Effector CD8-positive, alpha-beta T cell (primary cell): Measurements from ENCODE around the gene CCDC180.
"Not testable (repeated sequence)": the region's sequence is repeated elsewhere in the genome, so short reads cannot be mapped to it uniquely, and the experiment has no call there.

ENCODE experiments used
- DNase-seq: peaks from one replicate; lab custom pipeline; 2025; lab: John Stamatoyannopoulos, UW

CCDC180 gene

GRCh38 chr9:97311798-97312500, 4.5 kb downstream of the CCDC180 start:
- DNase-seq = no peak

GRCh38 chr9:97312556-97312955, 5.1 kb downstream of the CCDC180 start:
- no peak for DNase-seq

- no peak for DNase-seq
Observed at GRCh38 chr9:97313243-97313642, 5.8 kb downstream of the CCDC180 start.

DNA sequence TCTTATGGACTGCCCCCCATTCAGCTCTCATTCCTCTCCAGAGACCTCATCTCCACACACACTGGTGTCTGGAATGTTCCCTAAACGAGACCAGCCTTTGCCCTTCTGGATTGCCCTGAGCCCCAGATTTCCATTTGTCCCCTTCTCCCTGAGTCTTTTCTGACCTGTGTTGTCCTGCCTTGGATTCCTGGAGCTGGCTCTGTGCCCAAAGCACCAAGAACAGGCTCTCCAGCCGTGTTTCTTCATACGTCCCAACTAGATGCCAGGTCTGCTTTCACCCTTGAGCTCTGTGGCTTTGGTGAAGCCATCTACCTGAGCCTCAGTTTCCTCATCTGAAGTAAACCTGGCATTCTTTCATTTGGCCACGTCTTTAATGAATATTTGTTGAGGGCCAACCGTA, 6.3 kb downstream of the CCDC180 start:
- no peak for DNase-seq

DNA sequence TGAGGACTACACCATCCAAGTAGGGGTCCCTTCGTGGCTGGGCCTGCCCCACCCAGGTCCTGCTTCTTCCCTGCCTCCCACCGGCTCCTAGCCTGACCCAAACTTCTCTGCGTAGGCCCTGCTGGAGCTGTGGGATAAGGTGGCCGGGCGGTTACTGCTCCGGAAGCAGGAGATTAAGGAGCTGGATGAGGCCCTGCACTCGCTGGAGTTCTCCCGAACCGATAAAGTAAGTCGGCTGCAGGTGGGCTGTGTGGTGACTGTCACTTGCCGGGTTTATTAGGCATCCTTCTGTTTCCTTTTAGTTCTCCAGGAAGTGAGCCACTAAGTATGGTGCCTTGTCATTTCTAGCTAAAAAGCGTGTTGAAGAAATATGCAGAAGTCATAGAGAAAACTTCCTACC, 7.0 kb downstream of the CCDC180 start:
- DNase-seq = no peak

DNA sequence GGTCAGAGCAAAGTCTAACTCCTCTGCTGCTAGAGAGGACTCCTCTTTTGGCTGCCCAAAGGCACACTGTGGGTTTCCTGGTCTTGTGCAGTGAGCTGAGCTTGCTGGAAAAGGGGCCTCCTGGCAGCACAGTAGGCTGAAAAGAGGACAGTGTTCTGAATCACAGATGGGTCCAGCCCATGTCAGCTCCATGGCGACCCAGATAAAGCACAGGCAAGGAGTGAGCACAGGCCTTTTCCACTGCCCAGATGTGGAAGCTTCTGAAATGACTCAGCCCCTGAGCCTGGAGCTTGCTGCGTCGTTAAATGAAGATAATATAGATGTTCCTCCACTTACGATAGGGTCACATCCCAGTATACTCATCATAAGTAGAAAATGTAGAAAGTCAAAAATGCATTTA, 8.1 kb downstream of the CCDC180 start:
- no peak for DNase-seq

DNA sequence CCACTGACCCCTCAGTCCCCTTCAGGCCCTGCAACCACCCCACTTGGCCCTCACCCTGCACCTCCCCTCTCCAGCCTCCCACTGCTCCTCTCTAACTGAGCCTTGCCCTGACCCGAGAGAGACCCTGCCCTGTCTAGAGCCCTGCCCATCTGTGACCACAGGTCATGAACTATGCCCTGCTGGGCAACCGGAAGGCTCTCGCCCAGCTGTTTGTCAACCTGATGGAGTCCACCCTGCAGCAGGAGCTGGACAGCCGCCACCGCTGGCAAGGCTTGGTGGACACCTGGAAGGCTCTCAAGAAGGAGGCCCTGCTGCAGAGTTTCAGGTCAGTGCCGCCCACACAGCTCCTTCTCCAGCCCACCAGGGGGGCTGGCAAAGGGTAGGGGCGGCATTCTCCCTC, 9.4 kb downstream of the CCDC180 start:
- DNase-seq = no peak

DNA sequence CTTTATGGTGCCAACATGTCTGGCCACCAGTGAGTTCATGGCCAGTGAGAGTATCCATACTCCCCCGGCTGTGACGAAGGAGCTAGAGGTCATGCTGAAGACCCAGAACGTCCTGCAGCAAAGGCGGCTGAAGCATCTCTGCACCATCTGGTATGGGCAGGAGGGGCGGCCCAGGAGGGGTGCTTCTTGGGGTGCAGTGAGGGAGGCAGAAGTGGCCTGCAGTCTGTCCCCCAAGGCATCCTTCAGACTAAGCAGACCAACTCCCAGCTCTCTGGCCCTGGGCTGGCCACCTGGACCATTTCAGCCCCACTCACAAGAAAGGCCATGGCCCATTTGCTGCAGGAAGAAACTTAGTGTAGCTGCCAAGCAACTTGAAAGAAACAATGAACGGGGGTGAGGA, 11.0 kb downstream of the CCDC180 start:
- DNase-seq = no peak

GRCh38 chr9:97319395-97319794, 11.9 kb downstream of the CCDC180 start:
- DNase-seq = no peak

DNA sequence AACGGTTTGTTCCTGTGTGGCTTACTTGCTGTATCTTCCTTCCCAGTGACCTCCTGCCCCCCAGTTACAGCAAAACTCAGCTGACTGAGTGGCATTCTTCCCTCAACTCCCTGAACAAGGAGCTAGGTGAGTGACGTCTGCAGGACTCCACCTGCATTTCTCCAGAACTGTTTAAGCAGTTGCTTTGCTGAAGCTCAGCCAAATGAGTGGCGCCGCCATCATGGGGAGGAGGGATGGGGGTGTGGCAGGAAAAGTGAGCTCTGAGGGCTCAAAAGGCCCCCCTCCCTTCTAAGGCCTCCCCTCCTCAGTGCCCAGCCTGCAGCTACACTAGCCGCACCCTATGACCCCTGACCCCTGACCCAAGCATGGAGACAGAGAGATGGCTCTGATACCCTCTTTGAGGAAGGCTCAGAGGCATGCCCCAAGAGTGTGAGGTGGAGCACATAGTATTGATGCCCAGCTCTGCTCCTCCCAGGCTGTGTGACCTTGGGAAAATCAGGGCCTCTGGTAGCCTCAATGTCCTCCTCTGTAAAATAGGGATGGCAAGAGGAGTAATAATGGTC, 12.7 kb downstream of the CCDC180 start:
- no peak for DNase-seq

DNA sequence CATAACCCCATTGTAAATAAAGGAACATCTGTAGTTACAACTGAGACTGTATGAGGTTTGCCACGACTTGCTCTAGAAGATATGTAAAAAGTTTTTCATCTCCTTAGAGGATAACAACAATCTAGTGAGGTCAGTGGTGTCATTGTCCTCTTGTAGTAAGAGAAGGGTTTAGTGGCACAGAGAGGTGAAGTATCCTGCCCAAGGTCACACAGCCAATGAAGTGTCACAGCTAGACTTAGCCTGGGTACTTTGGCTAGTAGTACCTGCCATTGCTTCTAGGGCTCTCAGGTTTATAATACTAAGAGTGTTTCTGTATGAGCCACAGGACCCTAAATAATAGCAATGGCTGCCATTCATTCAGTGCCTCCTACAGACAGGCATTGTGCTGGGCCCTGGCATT, 13.8 kb downstream of the CCDC180 start:
- DNase-seq = no peak

GRCh38 chr9:97321691-97322090, 14.2 kb downstream of the CCDC180 start:
- DNase-seq = no peak

GRCh38 chr9:97322105-97322504, 14.6 kb downstream of the CCDC180 start:
- no peak for DNase-seq

DNA sequence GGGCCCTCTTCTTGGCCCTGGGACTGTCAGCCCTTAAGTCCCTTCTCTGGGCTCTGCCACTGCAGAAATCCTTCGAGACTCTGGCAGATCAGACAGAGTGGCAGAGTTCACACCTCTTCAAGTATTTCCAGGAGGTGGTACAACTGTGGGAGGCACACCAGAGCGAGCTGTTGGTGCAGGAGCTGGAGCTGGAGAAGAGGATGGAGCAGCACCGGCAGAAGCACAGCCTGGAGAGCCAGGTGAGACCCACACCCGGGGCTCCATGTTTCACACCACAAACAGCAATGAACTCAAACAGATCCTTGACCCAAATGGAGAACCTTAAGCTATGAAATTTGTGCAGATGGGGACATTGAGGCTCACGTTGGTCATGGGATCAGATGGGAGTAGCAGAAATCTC, 17.5 kb downstream of the CCDC180 start:
- no peak for DNase-seq

DNA sequence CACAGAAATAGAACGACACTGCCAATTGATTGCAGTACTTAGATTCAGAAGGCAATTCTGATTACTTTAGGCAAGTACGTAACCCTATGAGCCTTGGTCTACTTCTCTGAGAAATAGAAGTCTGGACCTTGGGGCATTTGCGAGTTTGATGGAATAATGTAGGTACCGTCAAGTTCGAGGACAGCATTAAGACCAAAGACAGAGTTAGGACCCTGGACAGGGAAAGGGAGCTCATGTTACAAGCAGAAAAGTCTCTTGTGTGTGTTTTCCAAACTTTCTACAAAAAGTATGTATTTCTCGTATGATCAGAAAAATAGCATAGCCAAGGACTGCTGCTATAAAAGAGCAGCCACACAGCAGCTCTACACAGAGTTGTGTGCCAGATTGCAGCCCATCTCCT, 20.1 kb downstream of the CCDC180 start:
- DNase-seq = no peak

DNA sequence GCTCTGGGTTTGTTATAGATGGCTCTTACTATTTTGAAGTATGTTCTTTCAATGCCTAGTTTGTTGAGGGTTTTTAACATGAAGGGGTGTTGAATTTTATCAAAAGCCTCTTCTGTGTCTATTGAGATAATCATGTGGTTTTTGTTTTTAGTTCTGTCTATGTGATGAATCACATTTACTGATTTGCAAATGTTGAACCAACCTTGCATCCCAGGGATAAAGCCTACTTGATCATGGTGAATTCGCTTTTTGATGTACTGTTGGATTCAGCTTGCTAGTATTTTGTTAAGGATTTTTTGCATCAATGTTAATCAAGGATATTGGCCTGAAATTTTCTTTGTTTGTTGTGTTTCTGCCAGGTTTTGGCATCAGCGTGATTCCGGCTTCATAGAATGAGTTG, 25.5 kb downstream of the CCDC180 start:
- DNase-seq = no peak

- not testable (repeated sequence) for DNase-seq
Observed at GRCh38 chr9:97335622-97336021, 28.2 kb downstream of the CCDC180 start.

- no peak for DNase-seq
Observed at GRCh38 chr9:97348871-97349270, 41.4 kb downstream of the CCDC180 start.

- DNase-seq = no peak
Observed at GRCh38 chr9:97349400-97349799, 41.9 kb downstream of the CCDC180 start.

DNA sequence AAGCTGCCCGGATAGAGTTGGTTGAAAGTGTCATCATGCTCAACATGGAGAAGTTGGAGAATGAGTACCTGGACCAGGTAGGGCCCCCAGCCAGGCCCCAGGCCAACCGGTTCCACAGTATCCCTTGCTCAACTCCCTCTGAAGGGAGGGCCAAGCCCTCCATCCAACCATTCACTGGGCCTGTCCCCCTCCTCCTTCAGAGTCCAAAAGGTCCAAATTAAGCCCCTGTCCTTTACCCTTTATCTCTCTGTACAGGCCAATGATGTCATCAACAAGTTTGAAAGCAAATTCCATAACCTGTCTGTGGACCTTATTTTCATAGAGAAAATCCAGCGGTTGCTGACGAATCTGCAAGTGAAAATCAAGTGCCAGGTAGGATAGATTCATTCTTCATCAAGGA, 47.2 kb downstream of the CCDC180 start:
- DNase-seq = no peak

DNA sequence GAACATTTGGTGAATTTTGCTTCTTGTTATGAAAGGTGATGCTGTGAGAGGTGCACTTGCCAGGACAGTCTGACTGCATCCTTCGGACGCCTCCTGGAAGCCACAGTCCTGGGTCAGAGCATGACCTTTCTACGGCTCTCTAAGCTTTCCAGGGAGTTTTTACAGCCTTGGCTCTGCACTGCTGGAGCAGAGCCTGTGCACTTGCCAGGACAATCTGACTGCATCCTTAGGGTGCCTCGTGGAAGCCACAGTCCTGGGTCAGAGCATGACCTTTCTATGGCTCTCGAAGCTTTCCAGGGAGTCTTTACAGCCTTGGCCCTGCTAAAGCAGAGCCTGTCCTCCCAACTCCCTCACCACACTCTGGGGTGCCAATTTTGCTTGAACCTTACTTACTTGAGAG, 49.6 kb downstream of the CCDC180 start:
- no peak for DNase-seq
